Stimulated activated CD4-positive, alpha-beta T cell treated with anti-CD3 and anti-CD28 coated beads, TNF-alpha, amount 100 ng/mL, for 4 hours (primary cell): ENCODE data around the gene SPATA13.
"Not testable (repeated sequence)": the region's sequence is repeated elsewhere in the genome, so short reads cannot be mapped to it uniquely, and the experiment has no call there.

Source experiments
- DNase-seq, 3 experiments: peaks; one replicate each; pipeline ENCODE4 v3.0.0-alpha.2; 2020; ENCODE audit warnings: low read depth in 3 of 3

The SPATA13 gene

GRCh38 chr13:24160458-24161009 lies at the start of gene SPATA13:
Gene SPATA13 (plus strand): TSS chr13:24160720. CDS start chr13:24222930, 62,210 bp downstream.
- peak; percentile 91 to 96 (median 93) for DNase-seq

- DNase-seq = no peak
Measured at GRCh38 chr13:24112791-24113190, 47.7 kb upstream of the SPATA13 start.

GRCh38 chr13:24115671-24116070 lies 44.8 kb upstream of the SPATA13 start:
- no peak for DNase-seq

- no peak for DNase-seq
Measured at GRCh38 chr13:24116131-24116530, 44.4 kb upstream of the SPATA13 start.

- no peak for DNase-seq
Measured at GRCh38 chr13:24118576-24118975, 41.9 kb upstream of the SPATA13 start.

- no peak for DNase-seq
Measured at GRCh38 chr13:24119626-24120508, 40.7 kb upstream of the SPATA13 start.

- DNase-seq = not testable (repeated sequence)
Measured at GRCh38 chr13:24122045-24122444, 38.5 kb upstream of the SPATA13 start.

- no peak for DNase-seq
Measured at GRCh38 chr13:24122569-24122968, 38.0 kb upstream of the SPATA13 start.

- DNase-seq = no peak
Measured at GRCh38 chr13:24123761-24124160, 36.8 kb upstream of the SPATA13 start.

GRCh38 chr13:24124789-24125476 lies 35.6 kb upstream of the SPATA13 start:
- DNase-seq = no peak

- no peak for DNase-seq
Measured at GRCh38 chr13:24127116-24127631, 33.3 kb upstream of the SPATA13 start.

GRCh38 chr13:24128112-24128511 lies 32.4 kb upstream of the SPATA13 start:
- DNase-seq = no peak

- no peak for DNase-seq
Measured at GRCh38 chr13:24128962-24129361, 31.6 kb upstream of the SPATA13 start.

- no peak for DNase-seq
Measured at GRCh38 chr13:24129914-24130774, 30.4 kb upstream of the SPATA13 start.

- DNase-seq = no peak
Measured at GRCh38 chr13:24131749-24132148, 28.8 kb upstream of the SPATA13 start.

- no peak for DNase-seq
Measured at GRCh38 chr13:24133021-24133795, 27.3 kb upstream of the SPATA13 start.

- no peak for DNase-seq
Measured at GRCh38 chr13:24134231-24134630, 26.3 kb upstream of the SPATA13 start.

- DNase-seq = no peak
Measured at GRCh38 chr13:24134757-24135156, 25.8 kb upstream of the SPATA13 start.

GRCh38 chr13:24135674-24136300 lies 24.7 kb upstream of the SPATA13 start:
- DNase-seq = no peak

- no peak for DNase-seq
Measured at GRCh38 chr13:24138911-24139310, 21.6 kb upstream of the SPATA13 start.
